Cardiac fibroblast (primary cell): ENCODE data around the gene LSM3.

Experiments used
- DNase-seq, 2 donors: peaks; one replicate each; pipeline versions ENCODE4 v3.0.0 to v3.0.0-alpha.2; 2010; ENCODE audit warnings: low read depth in 2 of 2
- H3K4me3 ChIP-seq, 2 donors: replicated peaks in 1 of 2; 1 replicate in 1 of 2; 2 replicates in 1 of 2; pipeline ENCODE4 v1.5.1; 2011; ENCODE audit warnings: low read depth in 2 of 2, low read length in 2 of 2, mild to moderate bottlenecking in 2 of 2, moderate library complexity in 1 of 2
- TF ChIP-seq, protein P1 (sequence below): IDR thresholded peaks from one replicate; pipeline ENCODE4 v1.5.1; 2011; ENCODE audit warnings: low read depth, mild to moderate bottlenecking, low read length, inconsistent platforms

LSM3 gene

DNA sequence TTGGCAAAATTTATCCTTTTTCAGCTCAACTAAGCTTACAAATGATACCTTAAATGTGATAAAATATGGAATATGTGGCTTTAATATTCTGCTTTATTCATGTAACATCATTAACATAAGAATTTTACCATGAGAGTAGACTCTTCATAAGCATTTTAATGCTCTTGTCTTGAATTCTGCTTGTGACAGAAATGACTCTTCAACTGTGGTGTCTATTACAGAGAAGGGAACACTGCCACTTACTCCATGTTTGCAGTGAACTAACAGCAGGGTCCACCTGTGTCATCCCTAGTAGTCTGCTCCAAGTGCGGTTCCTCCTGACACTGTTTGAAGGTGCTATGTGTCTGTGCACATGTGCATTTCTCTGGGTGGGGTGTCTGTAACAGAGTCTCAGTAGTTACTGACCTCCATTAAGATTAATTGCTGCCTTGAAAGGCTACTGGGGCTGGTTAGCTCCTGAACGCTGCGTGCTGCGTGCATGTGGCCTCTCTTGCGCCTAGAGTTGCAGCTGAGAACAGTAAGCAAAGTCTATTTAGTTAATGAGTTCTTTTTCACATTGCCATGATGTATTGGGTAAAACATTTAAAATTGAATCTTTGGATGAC, 8.3 kb downstream of the LSM3 start:
- DNase-seq, result no peak
- TF ChIP-seq, protein P1, sequence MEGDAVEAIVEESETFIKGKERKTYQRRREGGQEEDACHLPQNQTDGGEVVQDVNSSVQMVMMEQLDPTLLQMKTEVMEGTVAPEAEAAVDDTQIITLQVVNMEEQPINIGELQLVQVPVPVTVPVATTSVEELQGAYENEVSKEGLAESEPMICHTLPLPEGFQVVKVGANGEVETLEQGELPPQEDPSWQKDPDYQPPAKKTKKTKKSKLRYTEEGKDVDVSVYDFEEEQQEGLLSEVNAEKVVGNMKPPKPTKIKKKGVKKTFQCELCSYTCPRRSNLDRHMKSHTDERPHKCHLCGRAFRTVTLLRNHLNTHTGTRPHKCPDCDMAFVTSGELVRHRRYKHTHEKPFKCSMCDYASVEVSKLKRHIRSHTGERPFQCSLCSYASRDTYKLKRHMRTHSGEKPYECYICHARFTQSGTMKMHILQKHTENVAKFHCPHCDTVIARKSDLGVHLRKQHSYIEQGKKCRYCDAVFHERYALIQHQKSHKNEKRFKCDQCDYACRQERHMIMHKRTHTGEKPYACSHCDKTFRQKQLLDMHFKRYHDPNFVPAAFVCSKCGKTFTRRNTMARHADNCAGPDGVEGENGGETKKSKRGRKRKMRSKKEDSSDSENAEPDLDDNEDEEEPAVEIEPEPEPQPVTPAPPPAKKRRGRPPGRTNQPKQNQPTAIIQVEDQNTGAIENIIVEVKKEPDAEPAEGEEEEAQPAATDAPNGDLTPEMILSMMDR, result no peak
- H3K4me3 ChIP-seq, result no peak overlapping the region

DNA sequence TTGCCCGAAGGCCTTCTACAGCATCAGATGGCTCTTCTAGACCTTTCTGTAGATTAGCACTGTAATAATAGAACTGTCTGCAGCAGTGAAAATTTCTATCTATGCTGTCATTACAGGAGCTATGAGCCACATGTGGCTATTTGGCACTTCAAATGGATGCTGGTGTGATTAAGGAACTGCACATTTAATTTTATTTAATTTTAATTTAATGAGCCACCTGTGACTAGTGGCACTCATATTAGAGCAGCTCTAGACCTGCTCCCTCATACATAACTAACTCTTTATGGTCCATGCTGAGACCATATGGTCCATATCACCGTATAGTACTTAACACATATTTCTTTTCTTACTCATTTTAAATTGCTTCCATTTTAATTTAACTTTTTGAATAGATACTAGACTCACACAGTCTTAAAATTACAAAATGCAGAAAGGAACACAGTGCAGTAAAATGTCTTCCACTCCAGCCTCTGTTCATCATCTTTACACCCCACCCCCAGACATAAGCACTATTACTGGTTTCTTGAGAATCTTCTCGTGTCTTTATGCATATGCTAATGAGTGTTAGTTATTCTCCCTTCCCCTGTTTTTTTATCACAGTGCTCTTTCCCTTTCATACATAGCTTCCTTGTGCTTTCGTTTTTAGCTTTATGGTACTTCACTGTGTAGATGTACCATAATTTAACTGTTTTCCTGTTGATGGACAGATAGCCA, 9.6 kb downstream of the LSM3 start:
- TF ChIP-seq, protein P1, result no peak
- H3K4me3 ChIP-seq, result no peak overlapping the region
- no peak for DNase-seq

DNA sequence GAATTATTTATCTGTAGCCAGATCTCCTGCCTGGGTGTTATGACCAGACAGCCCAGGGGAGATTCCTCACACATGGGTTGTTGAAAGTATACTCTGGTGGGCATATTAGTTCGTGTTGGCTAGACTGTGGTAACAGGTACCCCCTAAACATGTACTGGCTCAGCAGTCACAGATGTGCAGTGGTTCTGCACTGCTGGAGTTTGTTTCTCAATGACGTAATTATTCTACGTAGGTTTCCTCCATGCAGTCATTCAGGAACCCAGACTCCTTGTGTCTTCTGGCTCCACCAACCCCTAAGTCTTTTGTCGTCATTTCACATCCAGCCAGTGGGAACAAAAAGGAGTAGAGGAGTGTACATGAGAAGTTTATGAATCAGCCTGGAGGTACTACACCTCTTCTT, 16.2 kb downstream of the LSM3 start:
- DNase-seq, result no peak
- H3K4me3 ChIP-seq, result no peak overlapping the region
- TF ChIP-seq, protein P1, result no peak

DNA sequence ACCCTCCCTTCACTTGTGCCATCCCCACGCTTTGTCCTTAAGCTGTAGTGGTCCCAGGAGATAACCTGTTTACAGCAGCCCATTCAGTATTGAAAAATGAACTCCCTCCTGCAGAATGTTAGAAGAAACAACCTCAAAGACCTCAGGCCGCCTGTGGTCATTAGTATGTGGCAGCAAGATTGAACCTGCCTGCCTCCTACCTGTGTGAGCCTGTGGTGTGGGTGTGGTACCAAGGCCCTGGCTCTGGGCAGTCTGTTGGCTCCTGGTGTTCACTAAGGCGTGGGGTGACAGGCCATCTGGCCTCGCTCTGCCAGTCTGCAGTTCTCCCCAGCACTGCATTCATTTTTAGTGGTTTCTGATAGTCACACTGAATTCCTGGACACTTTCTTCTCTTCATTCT, 21.0 kb downstream of the LSM3 start:
- no peak for DNase-seq
- no peak overlapping the region for H3K4me3 ChIP-seq
- TF ChIP-seq, protein P1, result no peak

DNA sequence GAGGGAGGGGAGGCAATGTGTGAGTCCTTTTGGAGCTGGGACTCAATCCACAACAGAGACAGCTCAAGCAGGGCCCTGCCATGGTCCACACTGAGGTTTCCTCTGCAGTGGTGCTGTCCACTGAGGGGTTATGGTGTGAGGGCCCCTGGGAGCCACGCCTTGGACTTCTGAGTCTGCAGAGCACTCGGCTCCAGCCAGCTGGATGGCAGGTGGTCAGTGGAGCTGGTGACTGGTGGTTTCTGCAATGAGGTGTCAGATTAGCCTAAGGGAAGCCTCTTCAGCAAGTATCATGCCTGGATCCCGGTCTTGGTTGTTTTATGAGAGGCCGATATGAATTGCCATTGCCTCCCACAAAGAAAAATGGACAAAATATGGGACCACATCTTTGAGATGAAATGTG, 21.7 kb downstream of the LSM3 start:
- H3K4me3 ChIP-seq, result no peak overlapping the region
- TF ChIP-seq, protein P1, result no peak
- no peak for DNase-seq

DNA sequence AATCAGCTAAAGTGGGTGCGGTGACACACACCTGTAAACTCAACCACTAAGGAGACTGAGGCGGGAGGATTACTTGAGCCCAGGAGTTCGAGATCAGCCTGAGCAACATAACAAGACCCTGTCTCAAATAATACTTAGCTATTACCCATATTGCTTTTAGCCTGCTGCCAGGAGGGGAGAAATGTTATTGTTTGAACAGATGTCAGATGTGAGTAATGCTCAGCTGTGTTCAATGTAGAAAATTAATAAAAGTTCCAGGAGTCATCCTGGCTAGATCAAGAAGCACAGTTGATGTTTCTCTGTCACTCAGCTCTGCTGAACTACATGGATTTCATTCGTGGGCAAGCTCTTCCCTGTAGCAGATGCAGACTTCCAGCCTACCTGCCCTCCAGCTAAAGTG, 22.2 kb downstream of the LSM3 start:
- DNase-seq, result no peak
- TF ChIP-seq, protein P1, result no peak
- no peak overlapping the region for H3K4me3 ChIP-seq
